AG20443 (cell line): ENCODE measurements around the gene L1CAM.

Experiments
- DNase-seq: peaks from one replicate; pipeline ENCODE4 v3.0.0; 2012; ENCODE audit warnings: low spot score, mixed read lengths

The L1CAM gene

DNA sequence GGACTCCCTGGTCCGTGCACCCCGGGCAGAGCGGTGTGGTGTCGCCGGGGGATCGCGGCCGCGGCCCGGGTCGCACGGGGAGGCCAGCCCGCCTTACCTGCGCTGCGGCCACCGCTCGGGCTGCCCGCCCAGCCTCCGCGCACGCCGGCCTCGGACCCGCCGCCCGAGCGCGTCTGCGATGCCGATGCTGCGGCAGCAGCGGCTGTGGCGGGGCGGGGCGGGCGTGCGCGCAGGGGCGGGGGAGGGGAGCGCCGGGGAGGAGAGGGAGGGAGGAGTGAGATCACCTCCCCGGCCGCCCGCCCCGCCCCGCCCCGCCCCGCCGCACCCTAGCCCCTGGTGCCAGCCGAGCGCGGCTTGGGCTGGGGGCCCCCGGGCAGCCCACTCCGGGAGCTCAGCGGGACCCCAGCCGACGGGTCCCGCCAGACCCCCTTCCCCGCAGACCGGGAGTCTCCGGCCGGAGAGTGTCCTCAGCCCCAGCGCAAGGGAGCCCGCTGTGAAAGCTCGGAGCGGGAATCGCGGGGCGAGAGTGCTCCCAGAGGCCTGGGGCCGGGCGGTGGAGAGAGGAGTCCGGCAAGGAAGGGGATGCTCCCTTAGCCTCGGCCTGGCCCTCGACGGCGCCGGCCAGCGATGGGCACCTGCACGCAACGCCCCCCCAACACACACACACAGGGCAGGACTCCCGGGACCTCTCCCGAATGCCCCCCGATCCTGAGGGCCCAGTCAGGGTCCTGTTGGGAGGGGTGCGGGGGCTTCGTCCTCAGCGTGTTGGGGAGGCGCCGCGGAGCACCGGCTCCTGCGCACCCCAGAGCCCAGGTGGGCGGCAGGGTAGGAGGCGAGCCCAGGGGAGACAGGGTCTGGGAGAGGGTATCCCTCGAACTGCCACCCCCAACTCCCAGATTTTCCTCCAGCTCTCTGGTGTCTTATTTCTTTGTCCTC is at the start of gene L1CAM:
Gene L1CAM (minus strand): TSS at position 206 of the 936 bp plus-strand sequence. CDS start 10,337 bp downstream, outside the sequence.
- peak; percentile 49 for DNase-seq

- no peak for DNase-seq
Observed at GRCh38 chrX:153935326-153935851, 49.4 kb upstream of the L1CAM start.

- peak; percentile 93 for DNase-seq
Observed at GRCh38 chrX:153934762-153935325, 48.9 kb upstream of the L1CAM start, which contains the start of gene NAA10. Gene NAA10 (minus strand): TSS chrX:153935037. CDS start chrX:153934904, 133 bp downstream.

GRCh38 chrX:153934148-153934761 is 48.3 kb upstream of the L1CAM start:
- DNase-seq = no peak

DNA sequence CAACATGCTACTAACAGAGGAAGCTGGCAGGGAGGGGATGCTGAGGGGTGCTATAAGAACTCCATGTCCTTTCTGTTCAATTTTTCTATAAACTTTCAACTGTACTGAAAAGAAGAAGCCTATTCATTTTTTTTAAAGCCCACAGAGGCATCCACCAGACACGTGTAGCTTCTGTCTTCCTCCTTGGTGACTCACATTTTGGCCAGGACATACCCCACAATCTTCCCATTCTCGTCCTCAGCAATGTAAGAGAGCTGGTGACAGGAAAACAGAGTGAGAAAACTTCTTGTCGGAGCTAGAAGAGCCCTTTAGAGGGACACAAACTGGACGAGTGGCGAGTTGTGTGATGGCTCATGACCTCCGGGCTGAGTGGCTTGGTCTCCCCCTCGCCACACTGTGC is 47.8 kb upstream of the L1CAM start:
- peak; percentile 27 for DNase-seq

GRCh38 chrX:153932220-153932915 is 46.4 kb upstream of the L1CAM start:
- no peak for DNase-seq

- no peak for DNase-seq
Observed at GRCh38 chrX:153931748-153932147, 45.8 kb upstream of the L1CAM start.

DNA sequence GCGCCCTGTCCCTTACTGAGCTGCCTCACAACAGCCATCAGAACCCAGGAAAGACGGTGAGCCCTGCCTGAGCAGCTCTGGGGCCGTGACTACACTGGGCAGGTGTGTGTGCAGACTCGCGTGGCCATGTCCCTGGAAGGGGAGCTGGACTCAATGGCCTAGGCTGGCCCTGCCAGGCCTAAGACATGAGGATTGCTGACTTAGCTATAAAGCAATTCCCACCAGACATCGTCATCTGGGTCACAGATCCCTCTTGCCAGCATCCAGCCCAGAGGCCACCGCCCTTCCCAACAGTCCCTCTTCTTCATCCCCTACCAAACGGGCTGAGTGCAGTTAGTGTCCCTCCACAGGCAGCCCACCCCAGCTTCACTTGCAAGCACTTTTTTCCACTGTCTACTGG is 45.2 kb upstream of the L1CAM start:
- DNase-seq = no peak

DNA sequence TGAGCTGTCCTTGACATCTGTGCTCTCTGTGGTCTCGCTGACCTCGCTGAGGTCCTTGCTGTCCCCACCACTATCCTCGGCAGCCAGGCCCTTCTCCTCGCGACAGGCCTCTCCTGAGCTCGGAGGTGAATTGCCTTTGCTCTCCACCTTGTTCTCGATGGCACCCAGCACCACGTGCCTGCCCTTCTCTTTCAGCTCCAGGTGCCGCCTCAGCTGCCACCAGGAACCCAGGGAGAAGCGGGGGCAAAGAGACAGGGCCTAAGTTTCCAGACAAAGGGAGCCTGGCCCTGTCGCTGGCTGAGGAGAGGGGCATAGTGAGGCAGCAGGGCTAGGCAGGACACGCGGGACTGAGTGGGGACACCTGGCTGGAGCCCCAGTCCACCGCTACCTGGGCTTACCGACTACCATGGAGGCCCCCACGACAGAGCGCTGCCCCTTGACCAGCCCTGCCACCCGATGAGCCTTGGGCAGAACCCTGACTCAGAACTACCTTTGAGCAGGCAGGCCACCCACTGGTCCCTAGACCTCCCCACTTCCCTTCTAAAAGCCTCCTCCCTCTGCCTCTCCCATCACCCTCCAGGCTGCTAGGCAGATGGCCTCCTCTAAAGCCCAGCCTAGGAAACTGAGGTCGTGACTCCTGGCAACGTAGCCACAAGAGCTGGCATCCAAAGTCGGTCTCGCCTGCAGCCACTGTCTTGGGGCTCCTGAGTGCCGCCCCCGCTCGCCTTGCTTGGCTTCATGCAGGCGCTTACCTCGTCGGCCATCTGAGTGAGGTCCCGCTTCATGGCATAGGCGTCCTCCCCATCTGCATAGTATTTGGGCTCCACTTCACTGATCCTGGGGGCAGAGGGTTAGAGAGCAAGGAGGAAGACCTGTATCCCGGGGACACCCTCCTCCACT is 44.3 kb upstream of the L1CAM start:
- no peak for DNase-seq

DNA sequence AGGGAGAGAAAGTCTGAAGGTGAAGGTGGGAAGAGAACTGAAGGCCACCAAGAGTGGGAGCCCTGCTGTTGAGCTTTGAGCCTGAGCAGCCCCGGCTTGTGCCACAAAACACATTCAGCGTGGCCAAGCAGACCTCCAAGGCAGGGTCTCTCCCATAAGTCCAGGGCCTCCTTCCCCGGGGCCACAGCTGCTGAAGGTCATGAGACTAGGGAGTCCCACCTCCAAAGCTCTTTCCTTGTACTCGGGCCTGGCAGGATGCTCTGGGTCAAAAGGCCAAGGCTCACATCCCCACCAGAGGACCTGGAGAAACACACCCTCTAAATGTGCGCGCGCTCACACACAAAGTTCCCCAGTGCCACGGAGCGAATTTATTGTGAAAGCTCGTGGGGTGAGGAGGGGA is 43.6 kb upstream of the L1CAM start:
- DNase-seq = no peak

DNA sequence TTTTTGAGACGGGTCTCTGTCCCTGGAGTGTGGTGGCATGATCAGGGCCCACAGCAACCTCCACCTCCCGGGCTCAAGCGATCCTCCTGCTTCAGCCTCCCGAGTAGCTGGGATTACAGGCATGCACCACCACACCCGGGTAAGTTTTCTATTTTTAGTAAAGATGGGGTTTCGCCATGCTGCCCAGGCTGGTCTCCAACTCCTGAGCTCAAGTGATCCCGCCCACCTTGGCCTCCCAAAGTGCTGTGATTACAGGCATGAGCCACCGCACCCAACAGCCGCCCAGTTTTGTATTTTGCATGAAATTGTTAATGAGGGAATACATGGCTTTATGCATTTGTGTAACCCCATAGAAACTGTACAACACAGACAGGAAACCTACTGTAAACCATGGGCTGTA is 42.9 kb upstream of the L1CAM start:
- no peak for DNase-seq

GRCh38 chrX:153927922-153928760 is 42.2 kb upstream of the L1CAM start:
- DNase-seq = peak; percentile 95

DNA sequence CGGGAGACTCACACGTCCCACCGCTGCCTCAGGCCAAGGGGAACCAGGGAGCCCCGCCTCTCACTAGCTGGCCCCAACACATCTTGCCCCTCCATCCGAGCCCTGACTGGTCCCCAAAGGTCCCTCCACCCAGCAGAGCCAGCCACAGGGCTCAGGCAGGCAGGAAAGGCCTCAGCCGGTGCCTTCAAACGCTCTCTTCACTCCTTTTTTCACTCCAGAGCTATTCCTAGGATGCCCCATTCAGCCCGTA is 41.6 kb upstream of the L1CAM start:
- no peak for DNase-seq

DNA sequence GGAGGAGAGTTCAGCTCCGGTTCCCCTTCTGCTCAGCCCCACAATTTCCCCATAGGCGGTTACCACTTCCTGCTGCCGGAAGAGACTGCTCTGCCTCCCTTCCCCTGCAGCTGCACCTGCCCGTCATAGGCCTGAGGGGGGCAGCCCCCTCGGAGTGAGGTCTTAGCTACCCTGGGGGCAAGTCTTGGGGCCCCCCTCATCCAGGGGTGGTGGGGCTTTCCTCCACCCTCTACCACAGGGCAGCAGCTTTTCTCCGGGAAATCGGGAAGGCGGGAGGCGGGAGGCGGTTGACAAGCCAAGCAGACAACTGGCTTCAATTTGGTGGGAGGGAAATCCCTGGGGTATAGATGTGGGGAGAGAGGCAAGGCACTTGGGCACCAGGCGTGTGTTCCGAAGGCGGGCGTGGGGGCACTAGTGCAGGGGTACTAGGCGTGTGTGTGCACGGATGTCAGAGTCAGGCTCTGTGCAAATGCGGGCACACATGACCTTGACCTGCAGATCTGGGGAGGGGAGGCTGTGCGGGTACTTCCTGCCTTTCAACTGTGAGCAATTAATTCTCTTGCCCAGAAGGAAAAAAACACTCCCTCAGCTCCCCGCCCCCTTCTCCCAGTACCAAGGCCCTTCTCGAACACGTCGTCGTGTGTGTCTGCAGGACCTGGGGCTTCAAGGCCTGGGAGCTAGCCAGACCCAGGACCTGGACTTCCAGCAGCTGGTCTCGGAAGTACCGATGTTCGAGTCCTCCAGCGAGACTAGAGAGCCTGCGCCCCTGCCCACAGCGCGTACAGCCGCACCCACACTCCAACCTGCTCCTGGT is 41.1 kb upstream of the L1CAM start:
- no peak for DNase-seq

GRCh38 chrX:153926552-153926857 is 40.5 kb upstream of the L1CAM start:
- no peak for DNase-seq

GRCh38 chrX:153925739-153926551 is 40.0 kb upstream of the L1CAM start, which contains the start of gene ARHGAP4:
Gene ARHGAP4 (minus strand): TSS chrX:153926264. CDS start chrX:153926202, 62 bp downstream.
- DNase-seq = no peak

GRCh38 chrX:153925387-153925738 is 39.4 kb upstream of the L1CAM start:
- no peak for DNase-seq

DNA sequence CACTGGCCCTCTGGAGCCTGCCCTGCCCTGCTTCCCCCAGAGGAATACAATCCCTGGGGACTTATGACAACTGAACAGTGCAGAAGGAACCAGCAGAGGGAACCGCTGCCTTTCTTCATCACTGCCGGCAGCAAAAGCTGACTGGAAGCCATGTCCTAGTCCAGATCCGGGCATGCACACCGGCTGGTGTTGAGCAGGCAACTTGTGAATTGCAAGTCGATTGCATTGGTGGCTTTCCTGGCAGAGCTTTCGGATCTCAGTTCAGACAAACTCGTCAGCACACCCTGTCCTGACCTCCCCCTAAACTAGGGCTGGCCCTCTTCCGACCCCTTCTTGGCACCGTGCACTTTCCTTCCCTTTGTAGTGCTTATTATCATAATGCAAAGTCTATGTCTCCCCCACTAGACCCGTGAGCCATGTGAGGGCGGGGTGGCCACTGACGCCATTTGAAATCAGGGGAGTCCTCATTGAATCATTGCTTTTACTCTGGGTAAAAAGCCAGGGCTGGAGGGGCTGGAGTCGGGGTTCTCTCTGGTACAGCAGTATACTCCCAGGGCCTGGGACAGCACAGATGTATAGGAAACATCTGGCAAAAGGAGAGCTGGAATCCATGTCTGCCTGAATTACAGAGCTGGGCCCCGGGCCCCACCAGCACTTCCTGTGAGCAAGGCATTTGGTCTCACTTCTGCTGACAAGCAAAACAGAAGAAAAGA is 38.3 kb upstream of the L1CAM start:
- no peak for DNase-seq
